HepG2 (cell line): ENCODE measurements around the gene DYNC1LI1. TPM values are rescaled to one million over a fixed set of nuclear protein-coding genes. Genes with fewer than 3 reads are reported as not detected.
A peak's percentile ranks its signal among the peaks of the same experiment; 100 is the strongest.

ENCODE experiments used
- CBX1 ChIP-seq: IDR thresholded peaks from one replicate; pipeline ENCODE4 v1.6.1; 2016; ENCODE audit warnings: antibody characterized with exemption, low read depth
- HOXA7 ChIP-seq: sonication (generic); formaldehyde crosslinking; IDR thresholded peaks from 2 replicates; pipeline ENCODE4 v1.8.1; 2022; ENCODE audit warnings: mild to moderate bottlenecking, missing genetic modification reagents, moderate library complexity
- KDM3A ChIP-seq: IDR thresholded peaks from 2 replicates; pipeline ENCODE4 v1.6.1; 2018; ENCODE audit warnings: low read depth, missing compliant biosample characterization
- KIAA2018 ChIP-seq: sonication (generic); formaldehyde crosslinking; IDR thresholded peaks from 2 replicates; pipeline ENCODE4 v1.5.0; 2020; ENCODE audit warnings: mild to moderate bottlenecking, missing genetic modification reagents, borderline replicate concordance
- MED8 ChIP-seq: sonication (generic); formaldehyde crosslinking; IDR thresholded peaks from 2 replicates; pipeline ENCODE4 v1.8.1; 2023; ENCODE audit warnings: mild to moderate bottlenecking, missing genetic modification reagents; ENCODE audit not compliant: insufficient replicate concordance
- REST ChIP-seq, 2 experiments: IDR thresholded peaks; 2 replicates each; pipeline ENCODE4 v1.6.1; 2011 to 2012; ENCODE audit warnings: low read length in 2 of 2, borderline replicate concordance in 1 of 2, low read depth in 1 of 2, mild to moderate bottlenecking in 1 of 2, moderate library complexity in 1 of 2
- SNRNP70 ChIP-seq: fragments of 200-400 bp; formaldehyde crosslinking; IDR thresholded peaks from 2 replicates; pipeline ENCODE4 v1.6.1; 2017; ENCODE audit warnings: mild to moderate bottlenecking, low read depth, low read length, moderate library complexity
- SP2 ChIP-seq: sonication (generic); formaldehyde crosslinking; IDR thresholded peaks from 2 replicates; pipeline ENCODE4 v1.5.1; 2020; ENCODE audit warnings: mild to moderate bottlenecking, missing genetic modification reagents
- SRSF4 ChIP-seq: fragments of 200-400 bp; formaldehyde crosslinking; IDR thresholded peaks from one replicate; pipeline ENCODE4 v1.6.1; 2018; ENCODE audit warnings: mild to moderate bottlenecking, low read depth, low read length, moderate library complexity; ENCODE audit not compliant: poor library complexity, severe bottlenecking
- STAG1 ChIP-seq: sonication (generic); formaldehyde crosslinking; IDR thresholded peaks from 2 replicates; pipeline ENCODE4 v1.4.0; 2020; ENCODE audit warnings: missing genetic modification reagents
- ZEB1 ChIP-seq: IDR thresholded peaks from 2 replicates; pipeline ENCODE4 v1.6.1; 2012; ENCODE audit warnings: mild to moderate bottlenecking, low read depth, inconsistent platforms; ENCODE audit not compliant: insufficient replicate concordance
- ZFP36L1 ChIP-seq: sonication (generic); formaldehyde crosslinking; IDR thresholded peaks from 2 replicates; pipeline ENCODE4 v1.8.0; 2022; ENCODE audit warnings: mild to moderate bottlenecking, missing genetic modification reagents, moderate library complexity
- ZNF350 ChIP-seq: sonication (generic); formaldehyde crosslinking; IDR thresholded peaks from 2 replicates; pipeline ENCODE4 v1.4.0; 2020; ENCODE audit warnings: mild to moderate bottlenecking, low read depth, missing genetic modification reagents, borderline replicate concordance
- ZNF563 ChIP-seq: sonication (generic); formaldehyde crosslinking; IDR thresholded peaks from 2 replicates; pipeline ENCODE4 v1.8.0; 2022; ENCODE audit warnings: mild to moderate bottlenecking, moderate library complexity, missing genetic modification reagents
- ZNF674 ChIP-seq: sonication (generic); formaldehyde crosslinking; IDR thresholded peaks from 2 replicates; pipeline ENCODE4 v1.5.0; 2020; ENCODE audit warnings: low read depth, mild to moderate bottlenecking, missing genetic modification reagents
- ZNF691 ChIP-seq: sonication (generic); formaldehyde crosslinking; IDR thresholded peaks from 2 replicates; pipeline ENCODE4 v1.4.0; 2020; ENCODE audit warnings: missing genetic modification reagents, low read depth, mild to moderate bottlenecking, borderline replicate concordance
- polyA plus RNA-seq, 8 experiments: library from polyadenylated mRNA; depleted of rRNA in 3 of 8; stranded (reverse) in 7 of 8; unstranded in 1 of 8; fragments of >200 nt; fragmentation: Illumina TruSeq in 4 of 8; extraction: Trizol in 4 of 8; gene quantifications; 2 replicates each; pipeline versions ENCODE4 v1.2.1 to v1.2.3, GENCODE V29; 2011 to 2016; ENCODE audit warnings: low read depth in 4 of 8, missing spikeins in 1 of 8, mixed read lengths in 1 of 8; ENCODE audit not compliant: insufficient read depth in 1 of 8
- total RNA-seq, 5 experiments: library from RNA; depleted of rRNA; stranded (reverse); fragments of >200 nt; fragmentation: Illumina TruSeq; extraction: Trizol; gene quantifications; 2 replicates each; pipeline ENCODE4 v1.2.3, GENCODE V29; 2016; ENCODE audit warnings: low read depth in 1 of 5

DYNC1LI1 gene
- total and polyA plus RNA-seq, 2 of the 13 experiments (the other 11 are each of a cell fraction or from before 2014, with no cell fraction given), result 13.4 to 37.1 TPM

- TF ChIP-seq MED8 (CRISPR knock-in tag) (no peak), KDM3A (no peak; the same call in 1 of the 2 replicates), SNRNP70 (no peak), ZNF563 (peak; percentile 77; the same call in 1 of the 2 replicates), KIAA2018 (CRISPR knock-in tag) (no peak), SRSF4 (no peak), STAG1 (no peak), ZNF674 (CRISPR knock-in tag) (no peak), CBX1 (no peak), ZNF350 (no peak), ZFP36L1 (CRISPR knock-in tag) (0 out of 2 replicates have a peak, but pooled peaks have one; percentile 39), REST (IDR thresholded peaks at IDR 0.05; ENCODE audit: borderline replicate concordance in 1 of 2, low read depth in 1 of 2, low read length in 2 of 2) (peak in 1 of 2 experiments; percentile 8; a peak in 1 of 4 replicates), HOXA7 (CRISPR knock-in tag) (no peak), ZEB1 (peak; percentile 60), ZNF691 (CRISPR knock-in tag) (0 out of 2 replicates have a peak, but pooled peaks have one; percentile 60), SP2 (peak; percentile 12; the same call in 1 of the 2 replicates)
These were observed at the start of gene DYNC1LI1 (continued) for GRCh38 chr3:32570421-32571191.
